Hepatocyte (in vitro differentiated cells): Measurements from ENCODE around the gene CXCR4.

Experiments used
- EZH2 ChIP-seq: fragments of 200-600 bp; sonication (generic); IDR thresholded peaks from 2 replicates; pipeline ENCODE4 v1.6.1; 2016; ENCODE audit warnings: antibody characterized with exemption, mild to moderate bottlenecking, borderline replicate concordance
- EZH2phosphoT487 ChIP-seq: fragments of 200-600 bp; sonication (generic); IDR thresholded peaks from one replicate; pipeline ENCODE4 v1.6.1; 2018; ENCODE audit warnings: antibody characterized with exemption, mild to moderate bottlenecking, low read depth, moderate library complexity; ENCODE audit not compliant: unreplicated experiment, severe bottlenecking
- TF ChIP-seq, protein P1 (sequence below): fragments of 200-600 bp; sonication (generic); IDR thresholded peaks from 2 replicates; pipeline ENCODE4 v1.5.1; 2016; ENCODE audit warnings: antibody characterized with exemption, mild to moderate bottlenecking; ENCODE audit not compliant: poor library complexity

DNA sequence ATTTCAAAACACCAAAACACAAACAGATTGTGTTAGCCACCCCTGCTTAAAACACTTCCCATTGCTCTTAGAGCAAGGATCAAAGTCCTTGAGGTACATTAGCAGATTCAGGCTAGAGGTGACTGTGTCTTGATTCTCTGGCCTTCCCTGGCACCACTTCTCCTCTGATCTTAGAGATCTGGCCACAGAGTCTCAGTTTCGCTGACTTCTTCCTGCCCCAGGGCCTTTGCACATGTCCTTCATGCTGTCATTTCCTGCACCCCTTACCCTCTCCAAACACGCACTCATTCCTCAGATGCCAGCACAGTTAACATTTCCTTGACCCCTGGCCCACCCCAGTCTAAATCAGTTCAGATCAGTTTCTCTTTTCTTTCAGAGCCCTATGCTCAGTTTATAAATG, 16.9 kb downstream of the CXCR4 start:
- TF ChIP-seq, protein P1, sequence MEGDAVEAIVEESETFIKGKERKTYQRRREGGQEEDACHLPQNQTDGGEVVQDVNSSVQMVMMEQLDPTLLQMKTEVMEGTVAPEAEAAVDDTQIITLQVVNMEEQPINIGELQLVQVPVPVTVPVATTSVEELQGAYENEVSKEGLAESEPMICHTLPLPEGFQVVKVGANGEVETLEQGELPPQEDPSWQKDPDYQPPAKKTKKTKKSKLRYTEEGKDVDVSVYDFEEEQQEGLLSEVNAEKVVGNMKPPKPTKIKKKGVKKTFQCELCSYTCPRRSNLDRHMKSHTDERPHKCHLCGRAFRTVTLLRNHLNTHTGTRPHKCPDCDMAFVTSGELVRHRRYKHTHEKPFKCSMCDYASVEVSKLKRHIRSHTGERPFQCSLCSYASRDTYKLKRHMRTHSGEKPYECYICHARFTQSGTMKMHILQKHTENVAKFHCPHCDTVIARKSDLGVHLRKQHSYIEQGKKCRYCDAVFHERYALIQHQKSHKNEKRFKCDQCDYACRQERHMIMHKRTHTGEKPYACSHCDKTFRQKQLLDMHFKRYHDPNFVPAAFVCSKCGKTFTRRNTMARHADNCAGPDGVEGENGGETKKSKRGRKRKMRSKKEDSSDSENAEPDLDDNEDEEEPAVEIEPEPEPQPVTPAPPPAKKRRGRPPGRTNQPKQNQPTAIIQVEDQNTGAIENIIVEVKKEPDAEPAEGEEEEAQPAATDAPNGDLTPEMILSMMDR: no peak
- no peak for TF ChIP-seq EZH2
- TF ChIP-seq EZH2phosphoT487: no peak
